H9 (cell line): ENCODE data around the gene KAZN. TPM values are rescaled to one million over a fixed set of nuclear protein-coding genes. Genes with fewer than 3 reads are reported as not detected.

Experiments used
- DNase-seq: peaks from one replicate; pipeline ENCODE4 v3.0.0-alpha.2; 2017
- H2AFZ ChIP-seq: one replicate; pipeline ENCODE4 v1.6.1; 2013; ENCODE audit warnings: mild to moderate bottlenecking, low read length, control low read depth, moderate library complexity
- H2AK5ac ChIP-seq: 2 replicates; pipeline ENCODE4 v1.6.1; 2013; ENCODE audit warnings: low read length, control low read depth, mixed read lengths; ENCODE audit not compliant: insufficient read length
- H2BK120ac ChIP-seq: one replicate; pipeline ENCODE4 v1.6.1; 2013; ENCODE audit warnings: low read depth, mild to moderate bottlenecking, low read length, control low read depth, inconsistent platforms; ENCODE audit not compliant: poor library complexity, severe bottlenecking
- H2BK12ac ChIP-seq: 2 replicates; pipeline ENCODE4 v1.6.1; 2013; ENCODE audit warnings: low read length, control low read depth, mixed read lengths, low read depth; ENCODE audit not compliant: insufficient read length
- H2BK15ac ChIP-seq: 2 replicates; pipeline ENCODE4 v1.6.1; 2013; ENCODE audit warnings: low read depth, low read length, control low read depth
- H2BK20ac ChIP-seq: one replicate; pipeline ENCODE4 v1.6.1; 2013; ENCODE audit warnings: low read depth, mild to moderate bottlenecking, low read length, control low read depth, inconsistent platforms; ENCODE audit not compliant: poor library complexity, severe bottlenecking
- H2BK5ac ChIP-seq: 2 replicates; pipeline ENCODE4 v1.6.1; 2013; ENCODE audit warnings: low read length, control low read depth, mixed read lengths; ENCODE audit not compliant: insufficient read length
- H3K14ac ChIP-seq: 2 replicates; pipeline ENCODE4 v1.6.1; 2013; ENCODE audit warnings: low read length, control low read depth; ENCODE audit not compliant: insufficient read depth
- H3K18ac ChIP-seq: 2 replicates; pipeline ENCODE4 v1.6.1; 2013; ENCODE audit warnings: low read depth, mild to moderate bottlenecking, mixed read lengths, low read length, control low read depth; ENCODE audit not compliant: insufficient read length
- H3K23ac ChIP-seq: 2 replicates; pipeline ENCODE4 v1.6.1; 2013; ENCODE audit warnings: low read length, control low read depth, mixed read lengths, low read depth; ENCODE audit not compliant: insufficient read length
- H3K23me2 ChIP-seq: 2 replicates; pipeline ENCODE4 v1.6.1; 2013; ENCODE audit warnings: low read depth, mild to moderate bottlenecking, mixed read lengths, low read length, control low read depth; ENCODE audit not compliant: insufficient read length, poor library complexity, severe bottlenecking
- H3K27ac ChIP-seq: 2 replicates; pipeline ENCODE4 v1.5.1; 2013; ENCODE audit warnings: low read length, control low read depth, mixed read lengths, low read depth; ENCODE audit not compliant: insufficient read length
- H3K27me3 ChIP-seq: 2 replicates; pipeline ENCODE4 v1.6.1; 2013; ENCODE audit warnings: low read length, control low read depth, inconsistent platforms; ENCODE audit not compliant: insufficient read depth
- H3K4ac ChIP-seq: 2 replicates; pipeline ENCODE4 v1.6.1; 2013; ENCODE audit warnings: low read depth, mild to moderate bottlenecking, control low read depth, inconsistent platforms, low read length, moderate library complexity
- H3K4me1 ChIP-seq: 2 replicates; pipeline ENCODE4 v1.6.1; 2013; ENCODE audit warnings: low read length, control low read depth, inconsistent platforms; ENCODE audit not compliant: insufficient read depth
- H3K4me2 ChIP-seq: 2 replicates; pipeline ENCODE4 v1.6.1; 2013; ENCODE audit warnings: low read length, control low read depth, mixed read lengths; ENCODE audit not compliant: insufficient read length, insufficient read depth
- H3K56ac ChIP-seq: 2 replicates; pipeline ENCODE4 v1.6.1; 2013; ENCODE audit warnings: low read depth, mild to moderate bottlenecking, mixed read lengths, low read length, control low read depth; ENCODE audit not compliant: insufficient read length
- H3K79me1 ChIP-seq: 2 replicates; pipeline ENCODE4 v1.6.1; 2013; ENCODE audit warnings: low read depth, mild to moderate bottlenecking, moderate library complexity, low read length, control low read depth, inconsistent platforms; ENCODE audit not compliant: insufficient read depth, poor library complexity, severe bottlenecking
- H3K79me2 ChIP-seq: 2 replicates; pipeline ENCODE4 v1.6.1; 2013; ENCODE audit warnings: low read length, control low read depth, inconsistent platforms; ENCODE audit not compliant: insufficient read depth
- H3K9ac ChIP-seq: 2 replicates; pipeline ENCODE4 v1.6.1; 2013; ENCODE audit warnings: low read length, control low read depth, mixed read lengths; ENCODE audit not compliant: insufficient read length; ENCODE audit errors: extremely low read depth
- H3K9me3 ChIP-seq: one replicate; pipeline ENCODE4 v1.6.1; 2013; ENCODE audit warnings: low read depth, low read length, inconsistent platforms; ENCODE audit not compliant: control insufficient read depth
- H3T11ph ChIP-seq: one replicate; pipeline ENCODE4 v1.6.1; 2013; ENCODE audit warnings: mild to moderate bottlenecking, low read length, control low read depth, inconsistent platforms
- H4K20me1 ChIP-seq: one replicate; pipeline ENCODE4 v1.6.1; 2013; ENCODE audit not compliant: control insufficient read depth, insufficient read length, insufficient read depth
- H4K5ac ChIP-seq: 2 replicates; pipeline ENCODE4 v1.6.1; 2013; ENCODE audit warnings: low read depth, mild to moderate bottlenecking, mixed read lengths, low read length, control low read depth; ENCODE audit not compliant: insufficient read length
- H4K8ac ChIP-seq: replicated peaks from 2 replicates; pipeline ENCODE4 v1.6.1; 2013; ENCODE audit warnings: low read length, control low read depth, mixed read lengths, low read depth; ENCODE audit not compliant: insufficient read length
- H4K91ac ChIP-seq: 2 replicates; pipeline ENCODE4 v1.6.1; 2013; ENCODE audit warnings: low read depth, mild to moderate bottlenecking, moderate library complexity, mixed read lengths, low read length, control low read depth; ENCODE audit not compliant: insufficient read length
- H3K27ac Mint-ChIP-seq, 3 experiments: 2 replicates in 2 of 3; 3 replicates in 1 of 3; pipeline ENCODE4 v1.8.0; 2020 to 2021; ENCODE audit warnings: mixed read lengths in 3 of 3, mild to moderate bottlenecking in 1 of 3, moderate library complexity in 1 of 3
- H3K27me3 Mint-ChIP-seq: 2 replicates; pipeline ENCODE4 v1.8.0; 2021; ENCODE audit warnings: low read depth, mild to moderate bottlenecking, moderate library complexity, mixed read lengths
- H3K36me3 Mint-ChIP-seq, 3 experiments: 2 replicates in 2 of 3; 3 replicates in 1 of 3; pipeline ENCODE4 v1.8.0; 2020 to 2021; ENCODE audit warnings: low read depth in 3 of 3, mixed read lengths in 3 of 3; ENCODE audit not compliant: insufficient read depth in 1 of 3
- H3K4me1 Mint-ChIP-seq, 2 experiments: 2 replicates each; pipeline ENCODE4 v1.8.0; 2020; ENCODE audit warnings: mixed read lengths in 2 of 2
- H3K4me3 Mint-ChIP-seq, 2 experiments: 2 replicates in 1 of 2; 3 replicates in 1 of 2; pipeline ENCODE4 v1.8.0; 2020 to 2021; ENCODE audit warnings: mild to moderate bottlenecking in 2 of 2, mixed read lengths in 2 of 2, moderate library complexity in 1 of 2
- H3K9me3 Mint-ChIP-seq, 2 experiments: 2 replicates in 1 of 2; 3 replicates in 1 of 2; pipeline ENCODE4 v1.8.0; 2020; ENCODE audit warnings: mild to moderate bottlenecking in 2 of 2, mixed read lengths in 2 of 2, moderate library complexity in 1 of 2
- CTCF ChIP-seq: fragments of 200-600 bp; sonication (generic); conservative IDR thresholded peaks from 3 replicates; pipeline ENCODE4 v1.8.0; 2021; ENCODE audit warnings: antibody characterized with exemption, mild to moderate bottlenecking
- WGBS: extraction: QIAGEN DNeasy Blood & Tissue Kit; methylation state at CpG from one replicate; pipeline ENCODE4 v1.1.7; 2013; ENCODE audit warnings: missing lambda C conversion rate, low lambda C conversion rate, mixed read lengths; ENCODE audit not compliant: insufficient read length; ENCODE audit errors: extremely low coverage; 5-methylcytosine and 5-hydroxymethylcytosine counted together
- total RNA-seq: library from RNA; stranded (reverse); gene quantifications from 2 replicates; pipeline ENCODE4 v1.2.1, GENCODE V29; 2021

Gene KAZN
- total RNA-seq, 1 experiment from 2014 or later = 7.6 TPM

DNA sequence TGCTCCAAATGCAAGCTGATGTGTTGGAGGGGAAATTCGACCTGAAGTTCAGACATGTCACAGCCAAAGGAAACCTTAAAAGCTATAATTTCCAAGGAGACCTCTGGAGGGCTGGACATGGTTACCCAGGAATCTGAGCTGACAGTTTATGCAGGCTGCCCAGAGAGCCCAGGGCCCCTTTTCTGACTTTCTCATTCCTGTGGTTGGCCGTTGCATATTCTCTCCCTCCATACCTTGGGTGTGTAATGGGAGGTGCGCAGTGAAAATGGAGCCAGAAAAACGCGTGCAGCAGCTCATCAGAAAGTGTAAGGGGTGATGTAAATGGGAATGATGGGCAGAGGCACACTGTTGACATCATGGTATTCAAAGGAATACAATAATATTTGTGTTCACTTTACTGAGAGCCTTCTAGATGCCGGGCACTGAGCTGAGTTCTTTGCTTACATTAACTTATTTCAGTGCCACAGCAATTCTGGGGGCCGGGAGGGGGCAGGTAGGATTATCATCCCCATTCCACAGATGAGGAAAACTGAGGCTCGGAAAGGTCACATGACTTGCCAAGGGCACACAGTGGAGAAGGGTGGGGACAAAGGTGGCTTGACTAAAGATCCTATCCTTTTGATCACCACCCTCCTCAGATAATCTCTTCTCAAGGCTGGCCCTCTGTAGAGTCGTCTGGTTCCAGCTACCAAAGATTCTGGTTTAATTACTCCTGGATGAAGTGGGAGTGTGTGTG lies 38.6 kb downstream of the KAZN start:
- H3K9me3 ChIP-seq = no peaks in the 10 kb centered on the region
- H3K9me3 Mint-ChIP-seq = no peaks in the 10 kb centered on the region
- no peak overlapping the region for H3K27ac Mint-ChIP-seq
- no peak overlapping the region for H4K91ac ChIP-seq
- H3K56ac ChIP-seq = no peak overlapping the region
- no peak overlapping the region for H3K9ac ChIP-seq
- H2BK20ac ChIP-seq = no peak overlapping the region
- no peak overlapping the region for H3T11ph ChIP-seq
- H3K4me2 ChIP-seq = no peak overlapping the region
- no peak overlapping the region for H2AK5ac ChIP-seq
- H3K4ac ChIP-seq = no peak overlapping the region
- H3K23me2 ChIP-seq = no peaks in the 10 kb centered on the region
- H2BK120ac ChIP-seq = no peak overlapping the region
- no peaks in the 10 kb centered on the region for H3K79me1 ChIP-seq
- H3K36me3 Mint-ChIP-seq = no peaks in the 10 kb centered on the region
- H4K5ac ChIP-seq = no peak overlapping the region
- peaks cover 1% of the 10 kb centered on the region for H3K27me3 Mint-ChIP-seq
- no peak overlapping the region for H2AFZ ChIP-seq
- no peak overlapping the region for H3K18ac ChIP-seq
- peaks cover 4 to 6% of the 10 kb centered on the region in 2 experiments; a peak in 3 of 4 replicates for H3K4me1 Mint-ChIP-seq
- no peak overlapping the region for H3K23ac ChIP-seq
- no peak overlapping the region for H3K27ac ChIP-seq
- no peaks in the 10 kb centered on the region for H3K27me3 ChIP-seq
- no peak overlapping the region for H3K4me3 Mint-ChIP-seq
- no peak overlapping the region for H2BK12ac ChIP-seq
- H4K8ac ChIP-seq = no peak overlapping the region
- no peak overlapping the region for H2BK5ac ChIP-seq
- no peak for DNase-seq
- H3K79me2 ChIP-seq = no peaks in the 10 kb centered on the region
- no peak for TF ChIP-seq CTCF
- H3K4me1 ChIP-seq = no peaks in the 10 kb centered on the region
- H3K14ac ChIP-seq = no peak overlapping the region
- no CpG with 5 or more reads among the region's 9 CpGs for WGBS
- H4K20me1 ChIP-seq = no peaks in the 10 kb centered on the region
- H2BK15ac ChIP-seq = no peak overlapping the region
